WTC11 (cell line): Measurements from ENCODE around the gene ARHGAP19. TPM values are rescaled to one million over a fixed set of nuclear protein-coding genes. Genes with fewer than 3 reads are reported as not detected.

ENCODE experiments used
- ATAC-seq: fragments of 200-7000 bp; cut with Tn5 transposase; 2 replicates; pipeline ENCODE4 v1.10.0; 2021; ENCODE audit warnings: mild to moderate bottlenecking, moderate library complexity
- CTCF ChIA-PET: fragments of 300-600 bp; sonication (Branson Sonifier 250); formaldehyde crosslinking; loops from one replicate; lab custom pipeline; 2021; ENCODE audit warnings: antibody characterized with exemption; lab: Charles Lee
- POLR2A ChIA-PET: fragments of 350-600 bp; sonication (Branson Sonifier 250); formaldehyde crosslinking; loops from one replicate; lab custom pipeline; 2021; ENCODE audit warnings: antibody characterized with exemption; lab: Charles Lee
- DNase-seq: peaks from one replicate; pipeline ENCODE4 v3.0.0; 2021; ENCODE audit warnings: low spot score
- H3K27ac Mint-ChIP-seq: 2 replicates; pipeline ENCODE4 v1.8.0; 2021; ENCODE audit warnings: mixed read lengths
- H3K27me3 Mint-ChIP-seq: 2 replicates; pipeline ENCODE4 v1.8.0; 2021; ENCODE audit warnings: low read depth, mild to moderate bottlenecking, moderate library complexity, mixed read lengths
- H3K36me3 Mint-ChIP-seq: 2 replicates; pipeline ENCODE4 v1.8.0; 2021; ENCODE audit warnings: mixed read lengths
- H3K4me1 Mint-ChIP-seq: 2 replicates; pipeline ENCODE4 v1.8.0; 2022; ENCODE audit warnings: mixed read lengths
- H3K4me3 Mint-ChIP-seq: 2 replicates; pipeline ENCODE4 v1.8.0; 2021; ENCODE audit warnings: mild to moderate bottlenecking, moderate library complexity, mixed read lengths
- H3K9me3 Mint-ChIP-seq: 2 replicates; pipeline ENCODE4 v1.8.0; 2021; ENCODE audit warnings: mixed read lengths
- ELF4 ChIP-seq: sonication (generic); formaldehyde crosslinking; IDR thresholded peaks from 2 replicates; pipeline ENCODE4 v1.8.1; 2022; ENCODE audit warnings: low read depth, mild to moderate bottlenecking, moderate library complexity, missing genetic modification reagents
- EMX1 ChIP-seq: fragments of 250-450 bp; sonication (Bioruptor Pico); IDR thresholded peaks from 2 replicates; pipeline ENCODE4 v1.8.0; 2021; ENCODE audit warnings: mild to moderate bottlenecking
- FOXP1 ChIP-seq: sonication (generic); formaldehyde crosslinking; IDR thresholded peaks from 2 replicates; pipeline ENCODE4 v1.8.0; 2022; ENCODE audit warnings: missing genetic modification reagents, mild to moderate bottlenecking, moderate library complexity, borderline replicate concordance
- IRF2 ChIP-seq: sonication (generic); formaldehyde crosslinking; IDR thresholded peaks from 2 replicates; pipeline ENCODE4 v1.8.0; 2022; ENCODE audit warnings: low read depth, missing genetic modification reagents, borderline replicate concordance
- NFATC4 ChIP-seq: fragments of 250-450 bp; sonication (Bioruptor Pico); IDR thresholded peaks from 2 replicates; pipeline ENCODE4 v1.9.0; 2021; ENCODE audit warnings: mild to moderate bottlenecking
- NFE2L1 ChIP-seq: sonication (generic); formaldehyde crosslinking; IDR thresholded peaks from 2 replicates; pipeline ENCODE4 v1.8.1; 2023; ENCODE audit warnings: missing genetic modification reagents
- SOX15 ChIP-seq: fragments of 250-450 bp; sonication (Bioruptor Pico); IDR thresholded peaks from 2 replicates; pipeline ENCODE4 v1.9.0; 2021; ENCODE audit warnings: mild to moderate bottlenecking
- ZBTB21 ChIP-seq: sonication (generic); formaldehyde crosslinking; IDR thresholded peaks from 2 replicates; pipeline ENCODE4 v1.8.1; 2023; ENCODE audit warnings: mild to moderate bottlenecking, missing genetic modification reagents, borderline replicate concordance
- ZNF219 ChIP-seq: sonication (generic); formaldehyde crosslinking; IDR thresholded peaks from 2 replicates; pipeline ENCODE4 v1.8.0; 2023; ENCODE audit warnings: missing genetic modification reagents, mild to moderate bottlenecking, borderline replicate concordance
- ZNF423 ChIP-seq: fragments of 250-450 bp; sonication (Bioruptor Pico); IDR thresholded peaks from 2 replicates; pipeline ENCODE4 v2.1.2; 2022; ENCODE audit warnings: mild to moderate bottlenecking, moderate library complexity
- total RNA-seq: library from RNA; stranded (reverse); gene quantifications from 3 replicates; pipeline ENCODE4 v1.2.3, GENCODE V29; 2021
- TF ChIP-seq, protein P1 (sequence below): sonication (generic); formaldehyde crosslinking; IDR thresholded peaks from 2 replicates; pipeline ENCODE4 v1.8.1; 2023; ENCODE audit warnings: mild to moderate bottlenecking, missing genetic modification reagents
- TF ChIP-seq, protein P2 (sequence below): fragments of 250-450 bp; sonication (Bioruptor Pico); IDR thresholded peaks from 2 replicates; pipeline ENCODE4 v1.9.0; 2021; ENCODE audit warnings: moderate library complexity, mild to moderate bottlenecking, inconsistent platforms, borderline replicate concordance
- TF ChIP-seq, protein P3 (sequence below): fragments of 250-450 bp; sonication (Bioruptor Pico); IDR thresholded peaks from 2 replicates; pipeline ENCODE4 v1.9.0; 2021; ENCODE audit warnings: mild to moderate bottlenecking, borderline replicate concordance
- TF ChIP-seq, protein P4 (sequence below): fragments of 250-450 bp; sonication (Bioruptor Pico); IDR thresholded peaks from 2 replicates; pipeline ENCODE4 v2.1.2; 2022; ENCODE audit warnings: mild to moderate bottlenecking, moderate library complexity
- TF ChIP-seq, protein P5 (sequence below): sonication (generic); formaldehyde crosslinking; IDR thresholded peaks from 2 replicates; pipeline ENCODE4 v1.8.0; 2023; ENCODE audit warnings: mild to moderate bottlenecking, missing genetic modification reagents

The ARHGAP19 gene
- total RNA-seq, 1 experiment from 2014 or later: 42.2 TPM

DNA sequence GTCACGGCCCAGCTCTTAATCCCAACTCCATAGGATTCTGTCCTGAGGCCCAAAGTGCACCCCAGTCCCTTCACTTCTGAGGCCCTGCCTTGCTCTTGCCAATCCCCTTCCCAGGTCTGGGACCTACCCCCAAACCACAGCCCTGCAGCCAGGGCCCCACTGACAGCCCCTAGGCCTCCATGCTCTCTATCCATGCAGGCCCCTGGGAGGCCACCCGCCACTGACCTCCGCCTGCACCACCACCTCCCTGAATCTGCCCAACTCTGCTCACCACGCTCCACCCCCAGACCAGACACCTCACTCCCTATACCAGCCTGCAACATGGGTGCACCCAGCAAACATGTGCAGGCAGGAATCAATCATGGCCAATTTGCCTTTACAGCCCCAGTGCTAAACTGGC is 116.9 kb downstream of the ARHGAP19 start:
- H3K27ac Mint-ChIP-seq: no peak overlapping the region
- TF ChIP-seq ZBTB21 (CRISPR knock-in tag) (no peak), FOXP1 (CRISPR knock-in tag) (no peak), ELF4 (no peak), ZNF423 (CRISPR knock-in tag) (no peak), NFE2L1 (CRISPR knock-in tag) (no peak), ZNF219 (CRISPR knock-in tag) (no peak), IRF2 (CRISPR knock-in tag) (no peak), EMX1 (CRISPR knock-in tag) (no peak), NFATC4 (CRISPR knock-in tag) (no peak), SOX15 (CRISPR knock-in tag) (no peak)
- TF ChIP-seq, protein P1, sequence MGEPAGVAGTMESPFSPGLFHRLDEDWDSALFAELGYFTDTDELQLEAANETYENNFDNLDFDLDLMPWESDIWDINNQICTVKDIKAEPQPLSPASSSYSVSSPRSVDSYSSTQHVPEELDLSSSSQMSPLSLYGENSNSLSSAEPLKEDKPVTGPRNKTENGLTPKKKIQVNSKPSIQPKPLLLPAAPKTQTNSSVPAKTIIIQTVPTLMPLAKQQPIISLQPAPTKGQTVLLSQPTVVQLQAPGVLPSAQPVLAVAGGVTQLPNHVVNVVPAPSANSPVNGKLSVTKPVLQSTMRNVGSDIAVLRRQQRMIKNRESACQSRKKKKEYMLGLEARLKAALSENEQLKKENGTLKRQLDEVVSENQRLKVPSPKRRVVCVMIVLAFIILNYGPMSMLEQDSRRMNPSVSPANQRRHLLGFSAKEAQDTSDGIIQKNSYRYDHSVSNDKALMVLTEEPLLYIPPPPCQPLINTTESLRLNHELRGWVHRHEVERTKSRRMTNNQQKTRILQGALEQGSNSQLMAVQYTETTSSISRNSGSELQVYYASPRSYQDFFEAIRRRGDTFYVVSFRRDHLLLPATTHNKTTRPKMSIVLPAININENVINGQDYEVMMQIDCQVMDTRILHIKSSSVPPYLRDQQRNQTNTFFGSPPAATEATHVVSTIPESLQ: no peak
- TF ChIP-seq, protein P2, sequence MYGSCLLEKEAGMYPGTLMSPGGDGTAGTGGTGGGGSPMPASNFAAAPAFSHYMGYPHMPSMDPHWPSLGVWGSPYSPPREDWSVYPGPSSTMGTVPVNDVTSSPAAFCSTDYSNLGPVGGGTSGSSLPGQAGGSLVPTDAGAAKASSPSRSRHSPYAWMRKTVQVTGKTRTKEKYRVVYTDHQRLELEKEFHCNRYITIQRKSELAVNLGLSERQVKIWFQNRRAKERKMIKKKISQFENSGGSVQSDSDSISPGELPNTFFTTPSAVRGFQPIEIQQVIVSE (CRISPR knock-in tag): no peak
- TF ChIP-seq, protein P3, sequence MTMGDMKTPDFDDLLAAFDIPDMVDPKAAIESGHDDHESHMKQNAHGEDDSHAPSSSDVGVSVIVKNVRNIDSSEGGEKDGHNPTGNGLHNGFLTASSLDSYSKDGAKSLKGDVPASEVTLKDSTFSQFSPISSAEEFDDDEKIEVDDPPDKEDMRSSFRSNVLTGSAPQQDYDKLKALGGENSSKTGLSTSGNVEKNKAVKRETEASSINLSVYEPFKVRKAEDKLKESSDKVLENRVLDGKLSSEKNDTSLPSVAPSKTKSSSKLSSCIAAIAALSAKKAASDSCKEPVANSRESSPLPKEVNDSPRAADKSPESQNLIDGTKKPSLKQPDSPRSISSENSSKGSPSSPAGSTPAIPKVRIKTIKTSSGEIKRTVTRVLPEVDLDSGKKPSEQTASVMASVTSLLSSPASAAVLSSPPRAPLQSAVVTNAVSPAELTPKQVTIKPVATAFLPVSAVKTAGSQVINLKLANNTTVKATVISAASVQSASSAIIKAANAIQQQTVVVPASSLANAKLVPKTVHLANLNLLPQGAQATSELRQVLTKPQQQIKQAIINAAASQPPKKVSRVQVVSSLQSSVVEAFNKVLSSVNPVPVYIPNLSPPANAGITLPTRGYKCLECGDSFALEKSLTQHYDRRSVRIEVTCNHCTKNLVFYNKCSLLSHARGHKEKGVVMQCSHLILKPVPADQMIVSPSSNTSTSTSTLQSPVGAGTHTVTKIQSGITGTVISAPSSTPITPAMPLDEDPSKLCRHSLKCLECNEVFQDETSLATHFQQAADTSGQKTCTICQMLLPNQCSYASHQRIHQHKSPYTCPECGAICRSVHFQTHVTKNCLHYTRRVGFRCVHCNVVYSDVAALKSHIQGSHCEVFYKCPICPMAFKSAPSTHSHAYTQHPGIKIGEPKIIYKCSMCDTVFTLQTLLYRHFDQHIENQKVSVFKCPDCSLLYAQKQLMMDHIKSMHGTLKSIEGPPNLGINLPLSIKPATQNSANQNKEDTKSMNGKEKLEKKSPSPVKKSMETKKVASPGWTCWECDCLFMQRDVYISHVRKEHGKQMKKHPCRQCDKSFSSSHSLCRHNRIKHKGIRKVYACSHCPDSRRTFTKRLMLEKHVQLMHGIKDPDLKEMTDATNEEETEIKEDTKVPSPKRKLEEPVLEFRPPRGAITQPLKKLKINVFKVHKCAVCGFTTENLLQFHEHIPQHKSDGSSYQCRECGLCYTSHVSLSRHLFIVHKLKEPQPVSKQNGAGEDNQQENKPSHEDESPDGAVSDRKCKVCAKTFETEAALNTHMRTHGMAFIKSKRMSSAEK (CRISPR knock-in tag): no peak
- TF ChIP-seq, protein P4, sequence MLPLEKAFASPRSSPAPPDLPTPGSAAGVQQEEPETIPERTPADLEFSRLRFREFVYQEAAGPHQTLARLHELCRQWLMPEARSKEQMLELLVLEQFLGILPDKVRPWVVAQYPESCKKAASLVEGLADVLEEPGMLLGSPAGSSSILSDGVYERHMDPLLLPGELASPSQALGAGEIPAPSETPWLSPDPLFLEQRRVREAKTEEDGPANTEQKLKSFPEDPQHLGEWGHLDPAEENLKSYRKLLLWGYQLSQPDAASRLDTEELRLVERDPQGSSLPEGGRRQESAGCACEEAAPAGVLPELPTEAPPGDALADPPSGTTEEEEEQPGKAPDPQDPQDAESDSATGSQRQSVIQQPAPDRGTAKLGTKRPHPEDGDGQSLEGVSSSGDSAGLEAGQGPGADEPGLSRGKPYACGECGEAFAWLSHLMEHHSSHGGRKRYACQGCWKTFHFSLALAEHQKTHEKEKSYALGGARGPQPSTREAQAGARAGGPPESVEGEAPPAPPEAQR (CRISPR knock-in tag): no peak
- TF ChIP-seq, protein P5, sequence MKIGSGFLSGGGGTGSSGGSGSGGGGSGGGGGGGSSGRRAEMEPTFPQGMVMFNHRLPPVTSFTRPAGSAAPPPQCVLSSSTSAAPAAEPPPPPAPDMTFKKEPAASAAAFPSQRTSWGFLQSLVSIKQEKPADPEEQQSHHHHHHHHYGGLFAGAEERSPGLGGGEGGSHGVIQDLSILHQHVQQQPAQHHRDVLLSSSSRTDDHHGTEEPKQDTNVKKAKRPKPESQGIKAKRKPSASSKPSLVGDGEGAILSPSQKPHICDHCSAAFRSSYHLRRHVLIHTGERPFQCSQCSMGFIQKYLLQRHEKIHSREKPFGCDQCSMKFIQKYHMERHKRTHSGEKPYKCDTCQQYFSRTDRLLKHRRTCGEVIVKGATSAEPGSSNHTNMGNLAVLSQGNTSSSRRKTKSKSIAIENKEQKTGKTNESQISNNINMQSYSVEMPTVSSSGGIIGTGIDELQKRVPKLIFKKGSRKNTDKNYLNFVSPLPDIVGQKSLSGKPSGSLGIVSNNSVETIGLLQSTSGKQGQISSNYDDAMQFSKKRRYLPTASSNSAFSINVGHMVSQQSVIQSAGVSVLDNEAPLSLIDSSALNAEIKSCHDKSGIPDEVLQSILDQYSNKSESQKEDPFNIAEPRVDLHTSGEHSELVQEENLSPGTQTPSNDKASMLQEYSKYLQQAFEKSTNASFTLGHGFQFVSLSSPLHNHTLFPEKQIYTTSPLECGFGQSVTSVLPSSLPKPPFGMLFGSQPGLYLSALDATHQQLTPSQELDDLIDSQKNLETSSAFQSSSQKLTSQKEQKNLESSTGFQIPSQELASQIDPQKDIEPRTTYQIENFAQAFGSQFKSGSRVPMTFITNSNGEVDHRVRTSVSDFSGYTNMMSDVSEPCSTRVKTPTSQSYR (CRISPR knock-in tag): no peak
- DNase-seq (no peak), ATAC-seq (no peak)
- ChIA-PET CTCF (interaction anchor here (0.8 to 2.6 kb wide), 2 partner anchors 35 to 103 kb away, joined by 3 to 10 read pairs; no protein-coding TSS in a partner anchor), POLR2A (no interaction called here)
- no peaks in the 10 kb centered on the region for H3K36me3 Mint-ChIP-seq
- peaks cover 9% of the 10 kb centered on the region for H3K27me3 Mint-ChIP-seq
- H3K9me3 Mint-ChIP-seq: no peaks in the 10 kb centered on the region
- peaks cover 8% of the 10 kb centered on the region; the same call in 1 of the 2 replicates for H3K4me1 Mint-ChIP-seq
- no peak overlapping the region for H3K4me3 Mint-ChIP-seq
